NCI-H187 (cell line): ENCODE measurements around the gene TRERF1.
A peak's percentile ranks its signal among the peaks of the same experiment; 100 is the strongest.
"Not testable (repeated sequence)": the region's sequence is repeated elsewhere in the genome, so short reads cannot be mapped to it uniquely, and the experiment has no call there.

Experiments used
- DNase-seq, 2 experiments: peaks; one replicate each; lab custom pipeline; 2025; lab: John Stamatoyannopoulos, UW

The TRERF1 gene

DNA sequence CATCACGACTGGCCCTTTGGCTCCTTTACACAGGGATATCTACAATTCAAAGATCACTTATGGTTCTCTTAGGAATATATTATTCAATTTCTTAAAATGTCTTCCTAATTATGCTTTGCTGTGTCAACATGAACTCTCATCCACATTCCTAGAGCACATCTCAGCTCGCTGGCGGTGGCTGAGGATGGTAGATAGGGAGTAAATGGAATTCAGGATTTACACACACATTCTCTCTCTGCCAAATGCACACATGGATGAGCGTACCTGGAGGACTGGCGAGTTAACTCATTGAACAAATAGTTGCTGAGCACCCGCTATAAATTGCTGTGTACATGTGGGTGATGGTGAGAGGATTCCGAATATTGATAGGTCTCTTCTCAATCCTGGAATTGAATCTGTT is 229.3 kb downstream of the TRERF1 start:
- no peak for DNase-seq

DNA sequence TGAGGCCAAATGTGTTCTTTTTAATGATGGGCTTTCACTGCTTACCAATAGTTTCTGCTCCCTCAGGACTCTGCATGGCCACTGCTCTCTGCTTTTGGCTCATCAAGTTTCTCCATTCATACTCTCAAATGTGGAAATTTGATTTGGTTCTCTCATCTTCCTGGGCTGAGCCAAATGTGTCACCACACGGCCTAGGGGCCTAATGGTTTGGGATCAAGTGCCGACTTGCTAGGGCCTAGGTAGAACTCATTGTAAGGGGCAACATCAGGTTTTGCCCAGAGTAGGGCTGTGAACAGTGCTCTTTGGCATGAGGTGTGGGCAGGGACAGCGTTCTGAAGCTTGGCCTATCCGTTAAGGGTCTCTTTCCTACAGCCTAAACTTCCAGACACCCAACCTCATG is 230.2 kb downstream of the TRERF1 start:
- DNase-seq = no peak

DNA sequence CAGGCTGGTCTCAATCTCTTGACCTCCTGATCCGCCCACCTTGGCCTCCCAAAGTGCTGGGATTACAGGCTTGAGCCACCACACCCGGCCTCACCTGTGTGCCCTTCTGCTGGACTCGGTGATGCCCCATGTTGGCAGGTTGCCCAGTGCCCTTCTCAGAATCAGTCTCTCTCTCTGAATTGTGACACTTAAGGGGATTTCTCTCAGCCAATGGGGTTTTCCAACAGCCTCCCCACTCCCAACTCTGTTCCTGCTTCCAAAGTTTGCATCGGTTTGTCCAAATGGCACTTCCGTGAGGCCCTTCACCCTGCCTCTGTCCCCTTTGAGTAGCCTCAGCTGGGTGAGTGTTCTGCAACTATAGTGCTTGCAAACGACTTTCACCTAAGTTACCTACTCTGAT is 230.9 kb downstream of the TRERF1 start:
- no peak for DNase-seq

DNA sequence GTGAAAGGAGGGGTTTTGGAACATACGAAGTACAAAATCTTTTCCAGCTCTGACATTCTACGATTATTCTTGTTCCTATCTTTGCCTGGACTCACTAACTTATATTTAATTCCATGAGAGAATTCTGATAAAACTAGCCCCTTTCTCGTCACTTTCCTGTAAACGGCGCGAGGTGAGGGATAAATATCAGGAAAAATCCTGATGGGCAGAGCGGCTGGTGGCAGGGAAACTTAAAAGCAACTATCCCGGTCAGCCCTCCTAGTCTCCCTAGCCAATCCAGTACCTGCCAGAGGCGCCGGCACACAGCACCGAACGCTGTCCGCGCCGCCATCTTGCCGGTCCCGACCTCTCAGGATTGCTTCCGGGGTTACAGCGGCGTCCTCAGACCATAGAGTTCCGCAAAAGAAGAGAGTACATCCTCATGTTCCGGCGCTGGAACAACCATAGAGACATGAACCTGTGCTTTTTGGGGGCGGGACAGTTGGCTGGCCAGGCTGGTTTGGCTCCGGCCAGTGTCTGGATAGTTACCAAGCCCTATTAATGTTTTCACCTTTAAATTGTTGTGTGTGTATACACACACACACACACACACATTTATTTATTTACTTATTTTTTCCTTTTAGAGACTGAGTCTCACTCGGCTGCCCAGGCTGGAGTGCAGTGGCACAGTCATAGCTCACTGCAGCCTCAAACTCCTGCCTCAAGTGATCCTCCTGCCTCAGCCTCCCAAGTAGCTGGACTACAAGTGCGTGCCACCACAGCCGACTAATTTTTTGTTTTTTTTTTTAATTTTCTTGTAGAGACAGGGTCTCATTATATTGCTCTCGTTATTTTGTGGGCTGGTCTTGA is 234.0 kb downstream of the TRERF1 start, which contains the start of gene MRPS10:
MRPS10 (minus strand) TSS at position 343 of the 849 bp plus-strand sequence; CDS start at position 331, 12 bp downstream.
- peak; percentile 63 to 84 for DNase-seq

DNA sequence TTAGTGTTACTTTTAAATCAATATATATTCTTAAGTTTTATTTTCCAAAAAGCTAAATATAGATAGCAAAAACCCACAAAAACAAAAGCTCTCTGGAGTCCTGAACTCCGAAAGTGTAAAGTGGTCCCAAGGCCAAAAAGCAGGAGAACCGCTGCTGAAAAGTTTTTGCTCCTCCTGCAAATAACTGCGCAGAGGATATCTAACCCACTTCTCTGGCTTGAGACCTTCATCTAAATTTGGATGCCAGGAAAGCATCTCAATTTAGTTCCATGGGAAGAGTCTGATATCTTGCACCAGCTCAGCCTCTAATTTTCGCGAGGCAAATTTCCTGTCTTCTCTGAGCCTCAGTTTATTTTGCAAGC is 234.6 kb downstream of the TRERF1 start:
- no peak for DNase-seq

DNA sequence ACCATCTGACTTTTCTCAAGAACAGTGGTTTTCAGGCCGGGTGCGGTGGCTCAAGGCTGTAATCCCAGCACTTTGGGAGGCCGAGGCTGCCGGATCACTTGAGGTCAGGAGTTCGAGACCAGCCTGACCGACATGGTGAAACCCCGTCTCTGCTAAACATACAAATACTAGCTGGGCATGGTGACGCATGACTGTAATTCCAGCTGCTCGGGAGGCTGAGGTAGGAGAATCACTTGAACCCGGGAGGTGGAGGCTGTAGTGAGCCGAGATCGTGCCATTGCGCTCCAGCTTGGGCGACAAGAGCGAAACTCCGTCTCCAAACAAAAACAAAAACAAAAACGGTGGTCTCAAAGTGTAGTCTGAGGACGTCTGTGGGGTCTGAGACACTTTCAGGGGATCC is 235.2 kb downstream of the TRERF1 start:
- not testable (repeated sequence) for DNase-seq

DNA sequence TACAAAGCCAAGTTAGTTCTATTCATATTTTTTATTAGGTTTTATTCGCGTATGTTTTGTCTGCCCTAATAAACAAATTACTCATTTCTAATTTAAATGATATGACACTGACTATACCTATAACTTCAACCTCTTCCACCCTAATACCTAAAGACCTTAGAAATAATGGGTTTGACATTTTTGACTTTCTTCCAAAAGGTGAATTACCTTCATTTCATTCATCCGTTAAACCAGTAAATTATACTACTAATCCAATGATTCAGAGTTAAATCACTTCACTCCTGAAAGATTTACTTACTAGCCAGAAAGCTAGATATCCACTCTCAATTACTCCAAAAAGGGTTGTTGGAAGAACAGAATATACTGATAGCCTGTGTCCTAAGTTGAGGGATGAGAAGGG is 239.3 kb downstream of the TRERF1 start:
- DNase-seq = no peak

DNA sequence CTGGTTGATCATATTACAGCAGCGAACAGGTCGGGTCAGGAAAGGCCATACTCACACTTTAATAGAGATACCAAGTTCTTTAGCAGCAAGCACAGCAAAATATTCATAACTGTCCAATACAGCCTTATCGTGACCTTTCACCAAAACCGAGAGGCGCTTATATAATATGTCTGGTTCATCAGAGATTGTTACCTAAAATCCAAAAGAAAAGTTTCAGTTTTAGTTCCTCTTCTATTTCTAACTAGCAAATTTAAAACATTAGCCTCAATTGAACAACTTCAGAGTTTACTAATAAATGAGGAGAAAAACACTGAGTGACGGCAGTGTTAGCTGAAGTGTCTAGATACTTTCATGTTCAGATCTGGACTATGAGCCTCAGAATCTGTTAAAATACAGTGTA is 240.0 kb downstream of the TRERF1 start:
- no peak for DNase-seq

DNA sequence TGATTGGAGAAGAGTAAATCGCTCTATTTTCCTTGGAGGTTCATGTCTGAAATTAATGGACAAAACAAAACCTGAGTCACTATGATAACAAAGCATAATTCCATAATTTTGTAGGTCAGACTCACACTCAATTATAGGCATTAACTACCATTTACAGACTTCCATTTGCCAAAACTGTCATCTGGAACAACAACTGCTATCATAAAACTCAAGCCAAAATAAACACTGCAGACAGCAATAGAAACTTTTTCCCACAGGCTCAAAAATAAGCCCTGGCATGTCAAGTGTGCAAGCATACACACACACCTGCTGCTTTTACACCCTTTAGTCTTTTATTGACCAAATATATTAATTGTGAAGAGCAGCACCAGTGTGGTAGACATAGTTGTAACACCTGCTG is 241.2 kb downstream of the TRERF1 start:
- no peak for DNase-seq

DNA sequence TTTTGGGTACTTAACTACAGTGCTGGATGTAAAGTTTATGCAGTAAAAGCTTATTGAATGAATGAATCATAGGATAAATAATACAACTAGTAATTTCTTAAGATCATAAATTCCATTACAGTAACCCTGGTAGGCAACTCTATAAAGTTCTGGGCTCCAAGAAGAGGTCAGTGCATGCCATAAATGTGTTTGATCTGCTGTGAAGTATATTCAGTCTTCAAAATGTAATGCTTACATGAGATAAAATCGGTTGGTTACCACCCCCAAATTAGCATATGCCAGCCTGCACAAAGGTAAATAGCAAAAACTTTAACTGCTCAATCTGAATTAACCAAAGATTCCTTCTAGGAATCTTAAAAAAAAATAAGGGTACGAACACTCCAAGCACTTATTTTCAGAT is 244.2 kb downstream of the TRERF1 start:
- not testable (repeated sequence) for DNase-seq

DNA sequence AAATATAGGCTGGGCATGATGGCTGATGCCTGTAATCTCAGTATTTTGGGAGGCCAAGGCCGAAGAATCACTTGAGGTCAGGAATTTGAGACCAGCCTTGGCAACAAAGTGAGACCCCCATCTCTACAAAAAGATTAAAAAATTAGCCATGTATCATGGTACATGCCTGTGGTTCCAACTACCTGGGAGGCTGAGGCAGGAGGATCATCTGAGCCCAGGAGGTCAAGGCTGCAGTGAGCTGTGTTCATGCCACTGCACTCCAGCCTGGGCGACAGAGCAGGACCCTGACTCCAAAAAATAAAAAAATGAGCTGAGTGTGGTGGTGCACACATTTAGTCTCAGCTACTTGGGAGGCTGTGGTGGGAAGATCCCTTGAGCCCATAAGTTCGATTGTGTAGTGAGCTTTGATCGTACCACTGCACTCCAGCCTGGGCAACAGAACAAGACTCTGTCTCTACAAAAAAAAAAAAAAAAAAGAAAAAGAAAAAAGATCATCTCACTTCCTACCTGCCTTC is 246.9 kb downstream of the TRERF1 start:
- no peak for DNase-seq

DNA sequence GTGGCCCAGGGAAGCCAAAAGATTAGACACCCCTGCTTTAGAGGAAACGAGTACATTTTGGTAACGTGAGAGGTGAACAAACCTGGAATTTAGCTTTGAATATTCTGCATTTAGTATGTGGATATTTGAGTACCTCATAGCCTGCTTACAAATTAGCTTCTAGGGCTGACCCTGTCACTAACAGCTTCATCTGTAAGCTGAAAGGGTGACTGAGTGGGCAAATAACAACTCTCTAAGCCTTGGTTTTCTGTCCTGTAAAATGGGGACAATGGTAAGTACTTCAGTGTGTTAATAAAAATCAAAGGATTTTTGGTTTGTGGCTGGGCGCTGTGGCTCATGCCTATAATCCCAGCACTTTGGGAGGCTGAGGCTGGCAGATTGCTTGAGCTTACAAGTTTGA is 248.5 kb downstream of the TRERF1 start:
- DNase-seq = no peak

DNA sequence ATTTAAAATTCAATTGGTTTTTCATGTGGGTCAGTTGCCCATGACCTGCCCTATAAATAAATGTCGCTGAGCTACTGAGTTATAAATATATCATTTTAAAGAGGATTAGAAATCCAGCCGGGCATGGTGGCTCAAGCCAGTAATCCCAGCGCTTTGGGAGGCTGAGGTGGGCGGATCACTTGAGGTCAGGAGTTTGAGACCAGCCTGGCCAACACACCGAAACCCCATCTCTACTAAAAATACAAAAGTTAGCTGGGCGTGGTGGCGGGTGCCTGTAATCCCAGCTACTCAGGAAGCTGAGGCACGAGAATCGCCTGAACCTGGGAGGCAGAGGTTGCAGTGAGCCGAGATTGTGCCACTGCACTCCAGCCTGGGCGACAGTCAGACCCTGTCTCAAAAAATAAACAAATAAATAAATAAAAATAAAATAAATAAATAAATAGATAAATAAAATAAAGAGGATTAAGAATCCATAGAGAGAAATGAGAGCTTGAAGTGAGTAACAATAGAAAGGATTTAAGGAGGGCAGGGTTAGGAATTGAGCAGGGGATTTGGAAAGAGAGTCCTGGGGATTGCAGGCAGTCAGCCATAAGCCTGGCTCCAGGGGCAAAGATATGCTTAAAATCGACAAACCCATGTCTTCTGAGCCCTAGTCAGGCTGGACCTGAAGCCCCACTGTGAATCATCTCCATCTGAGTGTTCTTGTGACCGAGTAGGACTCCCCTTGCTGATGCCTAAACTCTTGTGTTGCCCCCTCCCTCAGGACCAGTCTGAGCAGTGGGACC is 249.4 kb downstream of the TRERF1 start:
- DNase-seq = not testable (repeated sequence)

DNA sequence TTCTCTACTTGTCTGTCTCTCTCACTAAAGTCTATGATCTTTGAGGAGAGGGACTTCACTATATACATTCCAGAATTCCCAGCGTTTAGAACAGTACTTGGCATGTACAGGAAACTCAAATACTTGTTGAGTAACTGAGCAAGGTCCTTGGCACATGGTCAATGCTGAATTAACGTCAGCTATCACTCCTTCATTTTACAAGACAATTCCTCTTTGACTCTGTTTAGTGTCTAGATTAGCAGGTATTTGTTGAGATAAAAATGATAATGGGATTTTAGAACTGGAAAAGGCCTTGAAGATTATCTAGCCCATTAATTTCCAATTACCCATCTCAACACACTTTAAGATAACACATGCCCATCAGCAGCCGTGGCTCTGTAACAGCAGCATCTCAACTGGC is 250.3 kb downstream of the TRERF1 start:
- no peak for DNase-seq

DNA sequence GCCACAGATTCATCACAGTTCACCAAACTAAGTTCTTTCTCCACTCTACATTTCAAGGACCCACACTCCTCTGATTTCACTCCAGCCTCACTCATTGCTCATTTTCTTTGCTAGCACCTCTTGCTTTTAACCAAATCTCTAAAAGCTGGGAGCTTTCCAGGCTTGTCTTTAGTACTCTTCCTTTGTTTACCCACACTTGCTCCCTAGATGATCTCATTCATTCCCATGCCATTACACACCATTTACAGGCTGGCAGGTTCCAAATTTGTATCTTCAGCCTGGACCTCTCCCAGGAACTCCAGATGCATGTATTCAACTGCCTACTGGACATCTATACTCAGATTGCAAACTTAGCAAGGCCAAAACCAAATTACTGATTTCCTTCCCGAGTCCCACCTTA is 251.7 kb downstream of the TRERF1 start:
- DNase-seq = no peak

DNA sequence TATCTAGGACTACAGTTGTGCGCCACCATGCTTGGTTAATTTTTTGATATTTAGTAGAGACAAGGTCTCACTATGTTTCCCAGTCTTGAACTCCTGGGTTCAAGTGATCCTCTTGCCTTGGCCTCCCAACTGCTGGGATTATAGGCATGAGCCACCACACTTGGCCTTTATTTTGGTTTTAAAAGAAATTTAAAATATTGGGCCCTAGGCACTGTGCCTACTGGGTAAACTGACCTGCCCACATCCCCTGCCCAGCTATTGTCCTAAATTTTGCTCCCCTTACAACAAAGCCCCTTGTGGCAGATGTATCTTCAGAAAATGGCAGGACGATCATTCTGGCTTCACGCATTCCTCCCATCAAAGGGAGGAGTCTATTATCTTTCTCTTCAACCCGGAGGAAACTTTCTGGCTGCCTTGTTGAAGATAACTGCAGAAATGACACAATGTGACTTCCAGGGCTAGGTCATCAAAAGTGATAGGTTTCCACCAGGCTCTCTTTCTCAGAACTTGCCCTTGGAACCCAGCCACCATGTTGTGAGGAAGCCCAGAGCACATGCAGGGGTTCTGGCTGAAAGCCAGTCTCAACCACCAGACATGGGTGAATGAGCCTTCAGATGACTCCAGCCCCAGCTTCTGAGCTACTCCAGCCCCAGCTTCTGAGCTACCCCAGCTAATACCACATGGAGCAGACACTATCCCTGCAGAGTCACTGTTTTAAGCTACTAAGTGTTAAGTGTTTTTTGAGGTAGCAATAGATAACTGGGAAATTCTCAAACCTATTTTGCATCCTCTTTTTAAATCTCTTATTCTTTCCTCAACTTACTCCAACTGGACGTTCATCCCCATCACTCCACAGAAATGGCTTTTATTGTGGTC is 252.4 kb downstream of the TRERF1 start:
- DNase-seq = no peak

DNA sequence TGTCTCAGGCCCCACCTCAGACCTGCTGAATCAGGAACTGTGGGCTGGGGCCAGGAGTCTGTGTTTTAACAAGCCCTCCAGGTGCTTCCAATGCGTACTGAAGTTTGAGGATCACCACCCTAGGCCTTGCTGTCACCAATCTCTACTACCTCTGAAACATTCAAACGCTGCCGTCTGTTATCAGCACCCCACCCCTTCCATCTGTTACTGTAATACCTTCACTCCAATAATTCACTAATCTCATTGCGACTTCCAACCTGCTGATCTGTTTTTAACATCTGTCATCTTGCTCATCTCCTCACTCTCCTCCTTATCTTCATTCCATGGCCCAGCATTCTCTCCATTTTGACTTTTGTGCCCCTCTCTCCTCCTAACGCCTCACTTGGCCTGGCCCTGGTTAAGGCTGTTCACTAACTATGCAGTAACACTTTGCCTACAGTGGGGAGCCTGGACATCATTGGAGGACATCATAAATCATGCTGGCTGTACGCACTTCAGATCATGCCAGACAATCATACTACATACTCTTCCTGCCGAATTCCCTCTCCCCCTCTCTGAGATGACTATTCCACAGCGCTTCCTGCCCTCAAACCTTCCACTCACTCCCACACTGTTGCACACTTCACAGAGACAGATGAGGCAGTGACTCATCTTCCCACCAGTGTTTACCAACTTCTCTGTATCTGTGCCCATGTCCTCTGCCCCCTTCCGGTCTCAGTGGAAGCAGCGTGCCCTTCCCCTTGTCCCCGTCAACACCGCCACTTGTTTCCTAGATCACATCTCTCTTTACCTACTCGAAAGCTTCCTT is 254.0 kb downstream of the TRERF1 start:
- no peak for DNase-seq

DNA sequence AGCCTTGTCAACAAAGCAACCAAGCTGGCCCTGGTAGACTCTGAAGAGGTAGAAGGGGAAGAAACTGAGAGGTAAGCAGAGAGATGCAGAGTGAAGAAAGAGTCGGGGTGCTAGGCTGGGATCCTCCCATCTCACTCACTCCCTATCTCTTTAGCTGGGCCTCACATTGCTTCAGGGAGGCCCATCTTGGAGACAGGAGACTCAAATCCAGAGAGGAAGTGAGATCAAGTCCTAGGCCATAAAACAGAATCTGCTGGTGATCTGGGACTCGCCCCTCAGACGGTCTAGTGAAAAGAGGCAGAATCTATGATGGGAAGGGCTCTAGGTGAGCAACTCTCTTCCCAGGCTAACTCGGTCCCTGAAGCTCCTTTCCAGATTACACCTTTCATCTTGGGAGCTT is 256.3 kb downstream of the TRERF1 start:
- no peak for DNase-seq

DNA sequence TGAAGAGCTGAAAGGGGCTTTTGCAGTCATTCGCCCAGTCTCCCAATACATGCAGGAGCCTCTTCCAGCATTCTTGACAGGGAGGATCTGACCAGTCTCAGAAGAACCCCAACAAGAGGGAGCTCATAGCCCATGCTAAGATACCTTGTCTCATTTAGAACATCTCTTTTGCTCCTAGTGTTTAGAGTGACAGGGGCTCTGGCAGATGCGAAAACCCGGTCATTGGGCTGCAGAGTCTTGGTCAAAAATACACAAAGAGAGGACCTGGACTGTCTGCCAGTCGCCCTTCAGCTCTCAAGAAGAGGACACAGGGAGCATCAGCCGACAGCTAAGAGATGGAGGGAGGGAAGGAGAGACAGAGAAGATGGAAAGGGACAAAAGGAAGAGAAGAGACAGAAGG is 257.7 kb downstream of the TRERF1 start:
- no peak for DNase-seq

DNA sequence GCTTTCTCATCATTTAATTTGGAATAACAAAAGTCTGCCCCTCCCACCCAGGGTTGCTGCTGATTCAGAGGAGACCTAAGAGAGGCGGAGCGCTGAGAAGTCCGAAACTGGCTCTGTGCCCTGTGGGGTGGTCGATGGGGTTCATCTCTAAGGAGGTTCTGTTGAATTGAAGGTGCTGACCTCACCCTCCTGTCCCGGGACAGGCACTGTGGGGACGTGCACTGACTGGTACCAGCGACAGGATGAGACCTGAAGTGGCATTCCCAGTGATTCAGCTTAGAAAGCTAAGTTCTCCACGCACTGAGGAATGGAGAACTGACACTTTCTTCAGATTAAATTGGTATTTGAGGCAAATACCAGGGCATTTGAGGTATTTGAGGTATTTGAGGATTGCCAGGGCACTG is 258.2 kb downstream of the TRERF1 start:
- DNase-seq = no peak

DNA sequence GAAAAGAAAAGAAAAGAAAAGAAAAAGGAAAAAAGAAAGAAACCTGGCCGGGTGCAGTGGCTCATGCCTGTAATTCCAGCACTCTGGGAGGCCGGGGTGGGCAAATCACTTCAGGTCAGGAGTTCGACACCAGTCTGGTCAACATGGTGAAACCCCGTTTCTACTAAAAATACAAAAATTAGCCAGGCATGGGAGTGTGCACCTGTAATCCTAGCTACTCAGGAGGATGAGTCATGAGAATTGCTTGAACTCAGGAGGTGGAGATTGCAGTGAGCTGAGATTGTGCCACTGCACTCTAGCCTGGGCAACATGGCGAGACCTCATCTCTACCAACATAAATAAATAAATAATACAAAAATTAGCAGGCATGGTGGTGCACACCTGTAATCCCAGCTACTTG is 259.3 kb downstream of the TRERF1 start:
- DNase-seq = not testable (repeated sequence)
